ENCODE measurements around the gene SCGN. TPM values are rescaled to one million over a fixed set of nuclear protein-coding genes. Genes with fewer than 3 reads are reported as not detected.

SCGN gene
- total RNA-seq, 1 experiment from 2014 or later = not detected

- TF ChIP-seq MAX (CRISPR knock-in tag; IDR thresholded peaks at IDR 0.05) (no peak), TP53 (CRISPR knock-in tag; IDR thresholded peaks at IDR 0.05) (no peak), PRRX2 (CRISPR knock-in tag; IDR thresholded peaks at IDR 0.05) (no peak), CTCF (IDR thresholded peaks at IDR 0.05) (no peak), NFATC4 (CRISPR knock-in tag; IDR thresholded peaks at IDR 0.05) (no peak), SOX15 (CRISPR knock-in tag; IDR thresholded peaks at IDR 0.05) (no peak), NR3C1 (CRISPR knock-in tag; conservative IDR thresholded peaks at IDR 0.05; ENCODE audit: low read depth) (no peak), JUN (CRISPR knock-in tag; IDR thresholded peaks at IDR 0.05) (no peak)
Observed at GRCh38 chr6:25669413-25669812, 17.4 kb downstream of the SCGN start (continued).

- Mint-ChIP-seq H3K9me3 (no peaks in the 10 kb centered on the region), H3K36me3 (no peaks in the 10 kb centered on the region), H3K4me3 (no peak overlapping the region), H3K27me3 (ENCODE audit: low read depth) (no peaks in the 10 kb centered on the region), H3K27ac (no peak overlapping the region), H3K4me1 (no peaks in the 10 kb centered on the region)
- DNase-seq (ENCODE audit: low spot score) (no peak), ATAC-seq (no peak)
- no peak for TF ChIP-seq JAZF1 (CRISPR knock-in tag; IDR thresholded peaks at IDR 0.05)
- TF ChIP-seq ZNF396 (CRISPR knock-in tag; IDR thresholded peaks at IDR 0.05; ENCODE audit: borderline replicate concordance) = no peak
- TF ChIP-seq TCF7 (CRISPR knock-in tag; IDR thresholded peaks at IDR 0.05; ENCODE audit: low read depth) = no peak
- TF ChIP-seq ATF6 (CRISPR knock-in tag; IDR thresholded peaks at IDR 0.05) = no peak
- POLR2A ChIA-PET = no interaction called here
- CTCF ChIA-PET = interaction anchor here (0.6 to 0.9 kb wide), 2 partner anchors 48 to 52 kb away, joined by 3 read pairs; no protein-coding TSS in a partner anchor
Observed at GRCh38 chr6:25670208-25670607, 18.2 kb downstream of the SCGN start.

- DNase-seq (ENCODE audit: low spot score) (no peak), ATAC-seq (no peak)
- POLR2A ChIA-PET = no interaction called here
- Mint-ChIP-seq H3K27ac (no peak overlapping the region), H3K36me3 (no peaks in the 10 kb centered on the region), H3K9me3 (no peaks in the 10 kb centered on the region), H3K4me1 (no peaks in the 10 kb centered on the region), H3K4me3 (no peak overlapping the region), H3K27me3 (ENCODE audit: low read depth) (no peaks in the 10 kb centered on the region)
- CTCF ChIA-PET = interaction anchor here (0.7 to 1.4 kb wide), 5 partner anchors 11 to 219 kb away, joined by 3 to 4 read pairs (median 3); no protein-coding TSS in a partner anchor
- TF ChIP-seq ZNF121 (CRISPR knock-in tag; IDR thresholded peaks at IDR 0.05) (no peak), SMAD3 (CRISPR knock-in tag; IDR thresholded peaks at IDR 0.05; ENCODE audit: borderline replicate concordance) (no peak), PRRX2 (CRISPR knock-in tag; IDR thresholded peaks at IDR 0.05) (no peak), CREM (CRISPR knock-in tag; IDR thresholded peaks at IDR 0.05) (no peak), NFATC4 (CRISPR knock-in tag; IDR thresholded peaks at IDR 0.05) (no peak), E2F5 (CRISPR knock-in tag; IDR thresholded peaks at IDR 0.05) (no peak), ERG (CRISPR knock-in tag; IDR thresholded peaks at IDR 0.05) (no peak), NR1H2 (CRISPR knock-in tag; IDR thresholded peaks at IDR 0.05) (no peak), CTCF (IDR thresholded peaks at IDR 0.05) (no peak), NFE2L1 (CRISPR knock-in tag; IDR thresholded peaks at IDR 0.05) (no peak), ZNF671 (CRISPR knock-in tag; IDR thresholded peaks at IDR 0.05) (no peak), ATF6 (CRISPR knock-in tag; IDR thresholded peaks at IDR 0.05) (no peak), RELA (CRISPR knock-in tag; IDR thresholded peaks at IDR 0.05; ENCODE audit: borderline replicate concordance) (no peak)
Observed at GRCh38 chr6:25670793-25671513, 18.9 kb downstream of the SCGN start.
